Caco-2 (cell line): ENCODE measurements around the gene KRT71. TPM values are rescaled to one million over a fixed set of nuclear protein-coding genes. Genes with fewer than 3 reads are reported as not detected.

ENCODE experiments used
- BruUV-seq: library from RNA; stranded (reverse); fragments of 400-500 nt; replicated peaks from 2 replicates; lab custom pipeline; 2021; lab: Mats Ljungman, UMichigan
- CTCF ChIA-PET: fragments of 300-600 bp; sonication (Branson Sonifier 250); formaldehyde crosslinking; loops from one replicate; lab custom pipeline; 2022; ENCODE audit warnings: antibody characterized with exemption; lab: Charles Lee
- POLR2A ChIA-PET: fragments of 300-600 bp; sonication (Branson Sonifier 250); formaldehyde crosslinking; loops from one replicate; lab custom pipeline; 2022; ENCODE audit warnings: antibody characterized with exemption; lab: Charles Lee
- DNase-seq, 2 experiments: peaks; one replicate each; pipeline versions ENCODE4 v3.0.0 to v3.0.0-alpha.2; 2020 to 2022
- H3K27me3 ChIP-seq: replicated peaks from 2 replicates; pipeline ENCODE4 v1.6.0; 2011; ENCODE audit warnings: low read length; ENCODE audit not compliant: control insufficient read depth, insufficient read depth
- H3K36me3 ChIP-seq: 2 replicates; pipeline ENCODE4 v1.5.1; 2011; ENCODE audit warnings: low read length; ENCODE audit not compliant: control insufficient read depth, insufficient read depth
- H3K4me1 ChIP-seq: fragments of 250-450 bp; sonication (Bioruptor Pico); 2 replicates; pipeline ENCODE4 v1.5.1; 2020; ENCODE audit warnings: mild to moderate bottlenecking
- H3K4me3 ChIP-seq: 2 replicates; pipeline ENCODE4 v1.5.1; 2011; ENCODE audit warnings: low read depth, mild to moderate bottlenecking, control low read depth, low read length
- H3K9me3 ChIP-seq: fragments of 250-450 bp; sonication (Bioruptor Pico); 2 replicates; pipeline ENCODE4 v1.5.1; 2020; ENCODE audit warnings: mild to moderate bottlenecking, moderate library complexity
- H3K27ac Mint-ChIP-seq: one replicate; pipeline ENCODE4 v1.8.0; 2022; ENCODE audit warnings: mixed read lengths; ENCODE audit not compliant: unreplicated experiment
- H3K27me3 Mint-ChIP-seq: one replicate; pipeline ENCODE4 v1.8.0; 2022; ENCODE audit warnings: mixed read lengths; ENCODE audit not compliant: insufficient read depth, unreplicated experiment
- H3K36me3 Mint-ChIP-seq: one replicate; pipeline ENCODE4 v1.8.0; 2022; ENCODE audit warnings: mild to moderate bottlenecking, mixed read lengths; ENCODE audit not compliant: insufficient read depth, unreplicated experiment
- H3K4me1 Mint-ChIP-seq: one replicate; pipeline ENCODE4 v1.8.0; 2022; ENCODE audit warnings: low read depth, mixed read lengths; ENCODE audit not compliant: unreplicated experiment
- H3K4me3 Mint-ChIP-seq: one replicate; pipeline ENCODE4 v1.8.0; 2022; ENCODE audit warnings: mild to moderate bottlenecking, moderate library complexity, mixed read lengths; ENCODE audit not compliant: unreplicated experiment
- H3K9me3 Mint-ChIP-seq: one replicate; pipeline ENCODE4 v1.8.0; 2022; ENCODE audit warnings: mixed read lengths; ENCODE audit not compliant: unreplicated experiment
- CTCF ChIP-seq, 2 experiments: fragments of 200-600 bp in 1 of 2; IDR thresholded peaks; 1 replicate in 1 of 2; 2 replicates in 1 of 2; pipeline versions ENCODE4 v1.5.1 to v1.8.0; 2011 to 2022; ENCODE audit warnings: antibody characterized with exemption in 1 of 2, control low read depth in 1 of 2, inconsistent platforms in 1 of 2, low read depth in 1 of 2, low read length in 1 of 2, mild to moderate bottlenecking in 1 of 2, moderate library complexity in 1 of 2; ENCODE audit not compliant: insufficient read depth in 1 of 2, severe bottlenecking in 1 of 2, unreplicated experiment in 1 of 2
- intact Hi-C: fragments of 100-400 bp; cut with micrococcal nuclease; formaldehyde crosslinking; loops from one replicate; pipeline ENCODE4 v1.10.0; 2022; ENCODE audit not compliant: unreplicated experiment
- total RNA-seq: library from RNA; stranded (reverse); gene quantifications from 2 replicates; pipeline ENCODE4 v1.2.3, GENCODE V29; 2022

KRT71 gene
- total RNA-seq, 1 experiment from 2014 or later: 1.2 TPM

- Mint-ChIP-seq H3K4me1 (peaks cover 7% of the 10 kb centered on the region), H3K4me3 (no peak overlapping the region), H3K36me3 (no peaks in the 10 kb centered on the region), H3K27me3 (peaks cover 14% of the 10 kb centered on the region), H3K9me3 (no peaks in the 10 kb centered on the region), H3K27ac (no peak overlapping the region)
- no peaks in the 10 kb centered on the region for H3K9me3 ChIP-seq
- H3K36me3 ChIP-seq: no peaks in the 10 kb centered on the region
- CTCF ChIA-PET: interaction anchor here (1.1 kb wide), 1 partner anchor 26 kb away, joined by 3 read pairs; no protein-coding TSS in a partner anchor
- H3K27me3 ChIP-seq: no peaks in the 10 kb centered on the region
- no peak for TF ChIP-seq CTCF (IDR thresholded peaks at IDR 0.05; ENCODE audit: insufficient read depth in 1 of 2, low read depth in 1 of 2, low read length in 1 of 2, severe bottlenecking in 1 of 2, unreplicated experiment in 1 of 2)
- POLR2A ChIA-PET: no interaction called here
- peaks cover 18% of the 10 kb centered on the region for H3K4me1 ChIP-seq
- intact Hi-C loops: no loop called here
- H3K4me3 ChIP-seq: no peak overlapping the region
- DNase-seq: no peak
- no TSS peak for BruUV-seq
These were observed 58.4 kb downstream of the KRT71 start for GRCh38 chr12:52494518-52494917.

- Mint-ChIP-seq H3K27me3 (peaks cover 14% of the 10 kb centered on the region), H3K36me3 (no peaks in the 10 kb centered on the region), H3K9me3 (no peaks in the 10 kb centered on the region), H3K4me1 (peaks cover 7% of the 10 kb centered on the region), H3K27ac (no peak overlapping the region), H3K4me3 (no peak overlapping the region)
- Histone ChIP-seq H3K4me3 (no peak overlapping the region), H3K4me1 (peaks cover 18% of the 10 kb centered on the region), H3K9me3 (no peaks in the 10 kb centered on the region), H3K36me3 (no peaks in the 10 kb centered on the region), H3K27me3 (no peaks in the 10 kb centered on the region)
- BruUV-seq: no TSS peak
- POLR2A ChIA-PET: no interaction called here
- CTCF ChIA-PET: no interaction called here
- DNase-seq: no peak
- intact Hi-C loops: no loop called here
- no peak for TF ChIP-seq CTCF (IDR thresholded peaks at IDR 0.05; ENCODE audit: insufficient read depth in 1 of 2, low read depth in 1 of 2, low read length in 1 of 2, severe bottlenecking in 1 of 2, unreplicated experiment in 1 of 2)
These were observed 58.8 kb downstream of the KRT71 start for GRCh38 chr12:52494100-52494499.

Other genes starting within 250 kb of the KRT71 start
- not detected in 2 replicates for gene KRT83, start 231.7 kb downstream of the KRT71 start, total RNA-seq
- gene KRT85, start 185.7 kb downstream of the KRT71 start, total RNA-seq: not detected in 2 replicates
- gene KRT84, start 167.5 kb downstream of the KRT71 start, total RNA-seq: not detected in 2 replicates
- not detected in 2 replicates for gene KRT82, start 146.8 kb downstream of the KRT71 start, total RNA-seq
- gene KRT75, start 118.8 kb downstream of the KRT71 start, total RNA-seq: not detected in 2 replicates
- gene KRT6B, start 101.0 kb downstream of the KRT71 start, total RNA-seq: not detected in 2 replicates
- gene KRT6C, start 79.3 kb downstream of the KRT71 start, total RNA-seq: not detected in 2 replicates
- gene KRT6A, start 59.9 kb downstream of the KRT71 start, total RNA-seq: 0.14 TPM in 1 of 2 replicates, not detected in the other
- 0.50 and 0.91 TPM in 2 replicates for gene KRT5, start 32.8 kb downstream of the KRT71 start, total RNA-seq
- not detected in 2 replicates for gene KRT74, start 20.7 kb upstream of the KRT71 start, total RNA-seq
- gene KRT72, start 48.3 kb upstream of the KRT71 start, total RNA-seq: not detected in 2 replicates
- gene KRT73, start 65.4 kb upstream of the KRT71 start, total RNA-seq: not detected in 2 replicates
- not detected in 2 replicates for gene KRT2, start 99.1 kb upstream of the KRT71 start, total RNA-seq
- 0.20 TPM in 1 of 2 replicates, not detected in the other for gene KRT1, start 127.3 kb upstream of the KRT71 start, total RNA-seq
- not detected in 2 replicates for gene KRT77, start 150.4 kb upstream of the KRT71 start, total RNA-seq
- gene KRT76, start 224.2 kb upstream of the KRT71 start, total RNA-seq: not detected in 2 replicates
- gene KRT3, start 243.0 kb upstream of the KRT71 start, total RNA-seq: not detected in 2 replicates